Progenitor cell of endocrine pancreas (in vitro differentiated cells): ENCODE results near the gene B4GALT3. TPM values are rescaled to one million over a fixed set of nuclear protein-coding genes. Genes with fewer than 3 reads are reported as not detected.

Experiments used
- DNase-seq: peaks from one replicate; pipeline ENCODE4 v3.0.0; 2021; ENCODE audit warnings: low spot score; ENCODE audit not compliant: unreplicated experiment
- H3K27ac Mint-ChIP-seq: 2 replicates; pipeline ENCODE4 v1.8.0; 2021; ENCODE audit warnings: mild to moderate bottlenecking, moderate library complexity, mixed read lengths
- H3K27me3 Mint-ChIP-seq: 2 replicates; pipeline ENCODE4 v1.8.0; 2021; ENCODE audit warnings: mixed read lengths
- H3K36me3 Mint-ChIP-seq: 2 replicates; pipeline ENCODE4 v1.8.0; 2022; ENCODE audit warnings: mixed read lengths; ENCODE audit not compliant: insufficient read depth
- H3K4me1 Mint-ChIP-seq: 2 replicates; pipeline ENCODE4 v1.8.0; 2021; ENCODE audit warnings: low read depth, mixed read lengths
- H3K4me3 Mint-ChIP-seq: 2 replicates; pipeline ENCODE4 v1.8.0; 2021; ENCODE audit warnings: low read depth, mild to moderate bottlenecking, moderate library complexity, mixed read lengths
- H3K9me3 Mint-ChIP-seq: 2 replicates; pipeline ENCODE4 v1.8.0; 2021; ENCODE audit warnings: low read depth, mixed read lengths
- CTCF ChIP-seq: fragments of 200-600 bp; sonication (generic); IDR thresholded peaks from one replicate; pipeline ENCODE4 v1.5.0; 2021; ENCODE audit warnings: antibody characterized with exemption, mild to moderate bottlenecking; ENCODE audit not compliant: unreplicated experiment
- total RNA-seq: library from RNA; stranded (reverse); gene quantifications from 2 replicates; pipeline ENCODE4 v1.2.1, GENCODE V29; 2021

B4GALT3 gene
- total RNA-seq, 1 donor from 2014 or later, result 45.9 TPM

- H3K4me3 Mint-ChIP-seq, result peak overlapping the region; percentile 38
- peak overlapping the region; percentile 69 for H3K27ac Mint-ChIP-seq
- H3K27me3 Mint-ChIP-seq, result no peaks in the 10 kb centered on the region
- TF ChIP-seq CTCF, result no peak
- no peak for DNase-seq
- H3K9me3 Mint-ChIP-seq, result no peaks in the 10 kb centered on the region
- peaks cover 20% of the 10 kb centered on the region for H3K4me1 Mint-ChIP-seq
- peaks cover 29% of the 10 kb centered on the region for H3K36me3 Mint-ChIP-seq
These were observed 12.3 kb downstream of the B4GALT3 start for GRCh38 chr1:161164901-161165610.

- peak overlapping the region; percentile 7 for H3K27ac Mint-ChIP-seq
- peaks cover 24% of the 10 kb centered on the region for H3K36me3 Mint-ChIP-seq
- no peaks in the 10 kb centered on the region for H3K9me3 Mint-ChIP-seq
- H3K27me3 Mint-ChIP-seq, result no peaks in the 10 kb centered on the region
- H3K4me3 Mint-ChIP-seq, result no peak overlapping the region
- DNase-seq, result no peak
- peaks cover 23% of the 10 kb centered on the region for H3K4me1 Mint-ChIP-seq
- no peak for TF ChIP-seq CTCF
These were observed 13.5 kb downstream of the B4GALT3 start for GRCh38 chr1:161163793-161164192.

GRCh38 chr1:161162806-161163205 lies 14.5 kb downstream of the B4GALT3 start:
- no peak for TF ChIP-seq CTCF
- Mint-ChIP-seq H3K9me3 (no peaks in the 10 kb centered on the region), H3K4me3 (no peak overlapping the region), H3K27me3 (no peaks in the 10 kb centered on the region), H3K4me1 (peaks cover 23% of the 10 kb centered on the region), H3K36me3 (peaks cover 24% of the 10 kb centered on the region), H3K27ac (no peak overlapping the region)
- DNase-seq, result no peak

GRCh38 chr1:161162052-161162451 lies 15.3 kb downstream of the B4GALT3 start:
- peaks cover 19% of the 10 kb centered on the region for H3K4me1 Mint-ChIP-seq
- no peak for TF ChIP-seq CTCF
- H3K4me3 Mint-ChIP-seq, result peak overlapping the region; percentile 37
- peak overlapping the region; percentile 78 for H3K27ac Mint-ChIP-seq
- peaks cover 29% of the 10 kb centered on the region for H3K36me3 Mint-ChIP-seq
- no peak for DNase-seq
- no peaks in the 10 kb centered on the region for H3K27me3 Mint-ChIP-seq
- no peaks in the 10 kb centered on the region for H3K9me3 Mint-ChIP-seq

GRCh38 chr1:161161652-161162051 lies 15.7 kb downstream of the B4GALT3 start:
- Mint-ChIP-seq H3K4me3 (peak overlapping the region; percentile 37), H3K27me3 (no peaks in the 10 kb centered on the region), H3K4me1 (peaks cover 16% of the 10 kb centered on the region), H3K27ac (no peak overlapping the region), H3K36me3 (peaks cover 32% of the 10 kb centered on the region), H3K9me3 (no peaks in the 10 kb centered on the region)
- no peak for DNase-seq
- no peak for TF ChIP-seq CTCF
